Fibroblast of peridontal ligament (primary cell): Measurements from ENCODE around the gene RASGRP2.
A peak's percentile ranks its signal among the peaks of the same experiment; 100 is the strongest.

Experiments
- DNase-seq: peaks from one replicate; pipeline ENCODE4 v3.0.0-alpha.2; 2010; ENCODE audit errors: extremely low read depth

Gene RASGRP2

DNA sequence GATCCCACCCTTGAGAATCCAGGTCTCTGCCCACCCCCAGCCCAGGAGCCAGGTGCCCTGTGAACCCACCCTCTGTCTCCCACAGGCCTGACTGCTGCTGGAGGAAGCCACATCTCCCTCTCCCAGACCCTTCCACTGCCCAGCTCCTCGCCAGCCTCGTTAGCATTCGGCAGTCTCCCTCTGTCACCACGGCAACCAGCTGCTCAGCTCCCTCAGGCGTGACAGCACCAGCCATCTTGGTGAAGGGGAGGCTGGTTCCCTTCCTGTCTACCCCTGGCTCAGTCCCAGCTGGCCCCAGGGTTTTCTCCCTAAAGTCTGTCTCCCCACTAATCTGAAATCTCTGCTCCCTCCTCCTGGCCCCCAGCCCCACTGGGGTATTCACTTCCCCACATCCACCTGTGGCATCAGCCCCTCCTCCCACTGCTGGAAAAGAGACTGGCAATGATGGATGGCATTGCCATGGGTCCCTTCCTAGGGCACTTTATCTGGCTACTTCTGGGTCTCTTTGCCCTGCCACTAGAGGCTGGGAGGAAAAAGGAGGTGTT is 49.0 kb downstream of the RASGRP2 start:
- DNase-seq: no peak

DNA sequence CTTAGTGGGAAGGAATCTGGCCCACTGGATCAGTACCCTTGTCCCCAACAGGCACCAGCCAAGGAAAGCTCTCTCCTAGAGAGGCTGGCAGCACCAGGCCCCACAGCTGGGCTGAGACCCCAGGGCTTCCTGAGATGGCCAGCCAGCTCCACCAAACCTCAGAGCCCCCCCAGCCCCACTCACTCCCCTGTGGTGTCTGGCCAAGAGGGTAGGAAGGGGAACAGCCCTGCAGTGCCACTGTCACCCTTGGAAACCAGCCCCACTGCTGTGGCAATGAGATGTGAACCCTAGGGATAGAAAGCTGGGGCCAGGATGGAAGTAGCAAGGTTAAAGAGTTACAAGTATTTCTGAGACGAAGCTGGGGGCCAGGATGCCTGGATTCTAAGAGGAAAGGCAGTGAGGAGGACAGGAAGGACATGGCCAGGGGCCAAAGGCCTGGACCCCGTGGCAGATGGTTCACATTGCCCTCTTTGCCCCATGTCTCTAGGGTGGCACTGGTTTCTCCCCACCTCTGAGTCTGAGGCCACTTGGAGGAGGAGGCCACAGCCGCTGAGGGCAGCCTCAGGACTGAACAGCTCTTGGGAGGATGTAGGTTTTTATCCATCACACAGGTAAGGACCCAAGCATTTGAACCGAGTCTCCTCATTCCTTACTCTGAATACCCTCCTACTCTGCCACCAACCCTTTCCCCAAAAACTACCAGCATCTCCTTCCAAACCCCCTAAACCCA is 49.8 kb downstream of the RASGRP2 start:
- no peak for DNase-seq

DNA sequence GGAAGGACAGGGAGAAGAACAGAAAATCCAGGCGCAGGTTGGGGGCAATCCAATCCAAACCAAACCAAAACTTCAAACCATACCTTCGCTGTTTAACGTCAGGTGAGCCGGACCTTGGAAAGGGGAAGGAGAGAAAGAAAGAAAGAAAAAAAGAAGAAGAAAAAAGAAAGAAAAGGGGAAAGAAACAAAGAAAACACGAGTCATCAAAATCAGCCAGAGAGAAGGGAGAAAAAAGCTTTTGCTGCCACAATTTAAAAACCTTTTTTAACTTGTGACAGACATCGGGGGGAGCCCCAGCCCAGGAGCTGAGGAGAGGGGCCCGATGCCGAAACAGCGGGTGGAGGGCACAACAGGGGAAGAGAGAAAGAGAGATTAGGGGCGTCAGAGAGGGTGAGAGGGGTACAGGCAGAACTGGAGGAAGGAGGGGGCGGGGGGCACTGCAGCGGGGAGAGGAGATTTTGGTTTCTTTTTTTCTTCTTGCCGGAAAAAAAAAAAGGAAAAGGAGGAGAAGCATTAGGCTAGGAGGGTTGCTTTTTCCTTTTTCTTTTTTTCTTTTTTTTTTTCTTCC is 51.1 kb downstream of the RASGRP2 start:
- no peak for DNase-seq

DNA sequence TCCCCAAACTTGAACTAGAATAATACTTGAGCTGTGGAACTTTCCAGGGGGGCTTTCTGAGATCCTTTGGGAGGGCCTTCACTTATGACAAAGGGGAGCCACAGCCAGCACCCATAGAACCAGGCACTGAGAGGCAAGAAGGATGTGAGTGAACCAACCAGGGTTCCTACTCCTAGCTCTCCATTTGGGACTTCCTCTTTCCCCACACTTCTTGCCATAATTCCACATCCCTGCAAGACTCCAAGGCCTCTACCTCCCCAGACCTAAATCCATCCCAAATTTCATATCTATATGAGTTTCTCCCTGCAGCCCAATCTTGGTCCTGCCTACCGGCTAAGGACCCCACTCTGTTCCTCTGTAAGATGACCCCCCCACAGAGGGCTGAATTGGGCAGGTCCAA is 52.4 kb downstream of the RASGRP2 start:
- no peak for DNase-seq

DNA sequence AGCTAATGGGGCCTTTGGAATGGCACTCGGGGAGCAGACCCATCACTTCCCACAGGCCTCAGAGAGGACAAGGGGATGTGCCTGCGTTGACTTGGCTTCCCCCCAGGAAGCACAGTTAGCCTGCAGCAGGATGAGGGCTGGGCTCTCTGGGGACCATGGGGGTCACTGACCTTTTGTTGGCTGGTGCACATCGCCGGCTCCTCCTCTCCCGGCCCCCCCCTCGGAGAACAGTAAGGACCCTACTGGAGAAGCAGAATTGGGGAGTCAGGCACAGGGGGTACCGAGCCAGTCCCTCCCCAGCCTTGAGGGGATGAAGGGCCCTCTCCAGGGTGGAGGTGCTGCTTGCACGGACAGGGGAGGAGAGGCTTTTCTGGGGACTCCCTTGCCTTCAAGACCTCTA is 53.7 kb downstream of the RASGRP2 start:
- no peak for DNase-seq

DNA sequence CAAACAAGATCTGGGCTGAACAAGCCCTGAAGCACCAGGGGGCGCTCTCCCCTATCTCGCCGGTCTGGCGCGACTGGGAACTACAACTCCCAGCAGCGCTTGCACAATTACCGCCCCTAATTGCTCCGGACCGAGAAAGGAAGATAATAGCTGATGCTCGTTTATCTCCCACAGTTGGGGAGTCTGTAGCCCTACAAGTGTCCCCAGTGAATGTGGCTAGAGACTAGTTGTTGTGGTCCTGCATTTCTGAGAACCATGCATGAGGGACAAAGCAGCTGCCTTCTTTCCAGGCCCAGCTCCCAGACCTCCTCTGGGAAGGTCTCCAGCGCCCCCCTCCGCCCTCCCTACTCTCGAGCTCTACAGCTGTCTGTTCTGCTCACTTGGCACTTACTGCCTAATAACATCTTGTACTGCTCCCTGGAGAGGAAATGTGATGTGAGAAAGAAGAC is 55.4 kb downstream of the RASGRP2 start:
- DNase-seq: peak; percentile 83

DNA sequence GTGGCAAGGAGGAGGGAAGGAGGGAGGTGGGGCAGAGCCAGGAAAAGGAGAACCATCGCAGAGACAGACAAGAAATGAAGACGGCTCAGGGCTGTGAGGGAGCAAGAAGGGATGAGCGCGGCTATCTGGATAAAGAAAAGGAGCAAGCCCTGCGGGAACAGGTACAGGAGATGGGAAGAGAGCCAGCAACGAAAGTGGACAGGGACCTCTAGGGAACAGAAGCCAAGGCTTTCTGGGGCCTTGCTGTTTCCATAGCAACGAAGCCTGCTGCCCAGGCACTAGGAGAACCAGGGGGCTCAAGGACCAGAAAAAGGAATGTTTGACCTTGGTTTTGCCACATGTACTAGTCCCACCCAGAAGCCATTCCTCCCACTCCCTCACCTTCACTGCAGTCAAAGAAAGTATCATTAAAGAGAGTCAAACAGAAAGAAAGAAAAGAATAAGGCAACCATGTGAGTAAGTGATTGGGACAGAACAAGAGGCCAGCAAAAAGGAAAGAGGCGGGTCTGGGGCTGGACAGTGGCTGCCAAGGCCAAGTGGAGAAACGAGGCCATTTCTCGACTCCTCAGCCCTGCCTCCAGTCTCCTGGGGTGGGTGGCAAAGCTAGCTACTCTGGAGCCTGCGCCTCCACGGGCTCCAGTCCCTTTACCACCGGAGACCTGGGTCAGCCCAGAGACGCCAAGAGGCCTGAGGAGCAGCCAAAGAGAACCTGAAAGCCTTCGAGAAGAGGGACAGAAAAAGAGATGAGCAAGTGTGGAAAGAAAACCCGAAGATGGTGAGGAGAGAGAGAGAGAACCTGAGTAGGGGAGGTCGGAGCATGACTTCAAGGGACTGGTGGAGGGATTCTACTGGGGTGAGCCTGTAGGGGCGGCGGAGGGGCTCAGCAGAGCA is 56.1 kb downstream of the RASGRP2 start:
- DNase-seq: no peak

DNA sequence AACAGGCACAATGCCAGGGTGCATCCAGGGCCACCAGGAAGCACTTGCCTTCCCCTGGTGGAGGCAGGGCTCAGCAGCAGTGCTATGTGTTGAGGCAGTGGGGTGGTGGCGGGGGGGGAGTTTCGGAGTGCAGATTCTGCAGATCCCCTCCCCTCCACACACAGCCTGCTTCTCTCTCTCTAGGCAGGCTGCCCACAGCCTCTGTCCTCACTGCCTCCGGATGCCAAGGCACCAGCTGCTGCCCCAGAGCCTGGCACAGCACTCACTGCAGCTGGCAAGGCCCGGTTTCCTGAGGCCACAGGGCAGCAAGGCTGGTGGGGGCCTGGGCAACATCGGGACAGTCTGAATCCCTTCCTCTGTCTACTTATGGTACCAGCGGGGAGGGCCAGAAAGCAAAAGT is 56.7 kb downstream of the RASGRP2 start:
- DNase-seq: no peak

DNA sequence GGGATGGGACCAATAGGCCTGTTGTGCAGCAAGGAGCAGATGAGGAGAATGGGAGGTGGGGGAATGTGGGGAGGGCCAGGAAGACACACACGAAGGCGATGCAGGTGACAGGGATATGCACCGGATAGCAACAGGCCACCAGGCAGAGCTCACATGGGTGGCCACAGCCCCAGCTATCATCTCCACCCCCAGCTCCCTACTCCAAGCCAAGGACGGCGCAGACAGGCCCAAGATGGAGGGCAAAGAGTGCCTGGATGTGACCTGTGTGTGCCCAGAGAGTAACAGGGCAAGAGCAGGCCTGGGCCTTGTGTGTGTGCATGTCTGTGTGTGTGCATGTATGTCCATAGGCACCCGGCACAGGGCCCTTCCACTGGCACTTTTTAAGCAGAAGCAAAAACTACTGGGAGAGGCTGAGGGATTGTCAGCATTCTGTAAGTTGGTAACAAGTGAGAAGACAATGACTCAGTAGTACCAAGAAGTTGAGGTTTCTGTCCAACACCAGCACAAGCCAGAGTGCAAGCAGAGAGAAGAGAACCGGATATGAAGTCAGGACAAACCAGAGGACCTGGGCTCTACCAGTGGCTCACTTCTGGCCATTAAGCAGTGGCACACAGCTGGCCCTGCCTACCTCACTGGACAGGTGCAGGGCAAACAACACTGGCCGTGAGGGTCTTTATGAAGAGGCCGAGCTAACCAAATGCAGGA is 57.3 kb downstream of the RASGRP2 start:
- DNase-seq: no peak

DNA sequence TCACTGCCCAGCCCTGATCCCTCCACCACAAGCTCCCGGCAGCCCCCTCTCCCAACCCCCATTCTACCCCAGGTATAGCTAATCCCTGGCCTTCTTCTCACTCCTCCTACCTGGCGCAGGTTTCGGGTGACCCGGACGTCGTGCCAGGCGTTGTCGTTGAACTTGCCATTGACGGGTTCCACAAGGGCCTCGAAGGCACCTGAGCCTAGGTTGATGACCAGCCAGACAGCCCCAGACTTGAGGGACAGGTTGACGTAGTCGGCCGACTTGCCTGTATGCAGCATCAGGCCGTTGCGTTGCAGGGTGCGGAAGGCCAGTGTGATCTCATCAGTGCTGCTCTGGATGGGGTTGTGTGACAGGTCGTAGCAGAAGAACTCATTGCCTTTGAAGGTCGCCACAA is 58.4 kb downstream of the RASGRP2 start:
- no peak for DNase-seq

DNA sequence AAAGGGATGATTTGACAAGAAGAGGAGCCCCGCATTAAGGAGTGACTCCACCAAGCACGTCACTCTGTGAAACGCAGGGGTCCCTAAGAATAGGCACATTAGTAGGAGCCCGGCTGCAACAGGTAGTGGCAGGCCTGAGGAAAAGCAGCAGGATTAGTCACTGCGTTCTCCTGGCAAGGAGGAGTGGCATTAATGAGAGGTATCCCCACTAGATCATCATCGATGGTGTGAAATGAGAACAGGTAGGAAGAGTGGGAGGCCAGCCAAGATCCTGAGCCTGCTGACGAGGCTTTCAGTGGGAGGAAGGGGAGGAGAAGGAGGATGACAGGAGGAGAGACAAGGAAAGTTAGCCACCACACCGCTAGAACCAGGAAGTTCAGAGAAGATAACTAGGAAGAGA is 59.6 kb downstream of the RASGRP2 start:
- no peak for DNase-seq

DNA sequence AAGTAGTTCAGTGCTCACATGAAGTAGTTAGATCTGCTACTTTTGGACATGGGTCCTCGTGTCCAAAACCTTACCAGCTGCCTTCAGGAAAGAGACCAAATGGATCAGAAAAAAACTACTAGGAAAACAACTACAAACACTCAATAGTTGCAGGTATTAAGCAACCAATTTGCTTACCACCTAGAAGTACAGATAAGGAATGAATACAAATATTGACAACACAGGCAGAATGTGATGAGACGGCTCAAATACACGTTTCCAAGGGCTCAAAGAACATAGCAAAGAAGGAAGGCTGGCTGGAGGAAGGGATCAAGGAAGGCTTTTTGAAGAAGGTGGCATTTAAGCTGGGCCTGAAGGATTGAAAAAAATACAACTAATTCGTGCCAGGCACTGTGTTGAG is 62.8 kb downstream of the RASGRP2 start:
- DNase-seq: no peak

DNA sequence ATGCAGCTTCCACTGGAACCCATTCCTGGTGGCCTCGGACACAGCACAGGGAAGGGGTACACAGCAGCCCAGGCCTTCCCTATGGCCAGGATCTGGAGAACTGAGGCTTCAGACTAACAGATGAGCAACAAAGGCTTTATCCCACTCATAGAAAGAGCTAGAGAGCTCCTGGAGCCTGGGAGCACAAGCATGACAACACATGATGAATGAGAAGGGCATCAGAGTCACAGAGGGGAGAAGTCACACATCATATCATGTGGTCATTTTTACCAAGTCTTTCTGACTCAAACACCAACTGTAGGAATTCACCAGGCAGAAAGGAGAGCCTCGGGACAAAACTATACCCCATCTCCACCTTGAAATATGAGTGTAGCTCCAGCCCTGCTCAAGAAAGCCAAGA is 64.1 kb downstream of the RASGRP2 start:
- DNase-seq: no peak

DNA sequence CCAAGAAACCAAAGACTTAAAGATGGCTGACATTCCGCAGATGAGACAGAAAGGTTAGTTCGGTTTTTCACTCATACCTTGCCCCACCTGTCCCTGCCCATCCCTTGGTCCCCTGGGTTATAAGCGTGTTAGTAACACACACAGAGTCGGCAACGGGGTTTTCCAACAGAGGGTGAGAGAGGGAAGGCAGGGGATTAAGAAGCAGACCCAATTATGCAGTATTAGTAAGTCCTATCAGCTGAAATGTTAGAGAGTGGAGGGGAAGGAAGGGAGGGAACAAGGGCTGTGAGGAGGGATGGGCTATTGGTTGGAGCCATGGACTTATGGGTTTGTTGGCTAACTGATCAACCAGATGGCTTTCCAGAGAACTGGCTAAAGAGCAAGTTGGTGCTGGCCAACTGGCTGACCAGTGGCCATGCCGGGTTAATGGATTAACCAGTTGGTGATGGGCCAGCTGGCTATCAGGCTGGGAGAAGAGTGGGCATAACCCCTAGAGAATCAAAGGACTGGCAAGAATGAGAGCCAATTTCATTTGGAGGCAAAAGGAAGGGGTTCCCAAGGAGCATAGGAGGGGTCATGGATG is 66.4 kb downstream of the RASGRP2 start:
- no peak for DNase-seq
